GM19240 (cell line): Measurements from ENCODE around the gene HOXC13.

ENCODE experiments used
- DNase-seq: peaks from one replicate; pipeline ENCODE4 v3.0.0; 2011; ENCODE audit warnings: low spot score; ENCODE audit not compliant: insufficient read length

HOXC13 gene

DNA sequence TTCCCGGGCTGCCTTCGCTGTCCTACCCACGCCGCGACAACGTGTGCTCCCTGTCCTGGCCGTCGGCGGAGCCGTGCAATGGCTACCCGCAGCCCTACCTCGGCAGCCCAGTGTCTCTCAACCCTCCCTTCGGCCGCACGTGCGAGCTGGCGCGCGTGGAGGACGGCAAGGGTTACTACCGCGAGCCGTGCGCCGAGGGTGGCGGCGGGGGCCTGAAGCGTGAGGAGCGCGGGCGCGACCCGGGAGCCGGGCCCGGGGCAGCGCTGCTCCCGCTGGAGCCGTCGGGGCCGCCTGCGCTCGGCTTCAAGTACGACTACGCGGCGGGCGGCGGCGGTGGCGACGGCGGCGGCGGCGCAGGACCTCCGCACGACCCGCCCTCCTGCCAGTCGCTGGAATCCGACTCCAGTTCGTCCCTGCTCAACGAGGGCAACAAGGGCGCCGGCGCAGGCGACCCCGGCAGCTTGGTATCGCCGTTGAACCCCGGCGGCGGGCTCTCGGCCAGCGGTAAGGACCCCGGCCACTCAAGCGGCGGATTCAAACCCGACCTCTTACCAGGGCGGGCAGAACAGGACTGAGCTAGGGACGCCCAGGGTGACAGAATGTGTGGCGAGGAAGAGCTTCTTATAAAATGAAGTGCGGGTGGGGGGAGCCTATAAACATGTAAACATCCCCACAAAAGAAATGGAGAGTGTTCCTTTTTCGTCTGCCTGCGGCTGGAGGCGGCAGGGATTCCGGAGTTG is 16.6 kb downstream of the HOXC13 start:
- no peak for DNase-seq

DNA sequence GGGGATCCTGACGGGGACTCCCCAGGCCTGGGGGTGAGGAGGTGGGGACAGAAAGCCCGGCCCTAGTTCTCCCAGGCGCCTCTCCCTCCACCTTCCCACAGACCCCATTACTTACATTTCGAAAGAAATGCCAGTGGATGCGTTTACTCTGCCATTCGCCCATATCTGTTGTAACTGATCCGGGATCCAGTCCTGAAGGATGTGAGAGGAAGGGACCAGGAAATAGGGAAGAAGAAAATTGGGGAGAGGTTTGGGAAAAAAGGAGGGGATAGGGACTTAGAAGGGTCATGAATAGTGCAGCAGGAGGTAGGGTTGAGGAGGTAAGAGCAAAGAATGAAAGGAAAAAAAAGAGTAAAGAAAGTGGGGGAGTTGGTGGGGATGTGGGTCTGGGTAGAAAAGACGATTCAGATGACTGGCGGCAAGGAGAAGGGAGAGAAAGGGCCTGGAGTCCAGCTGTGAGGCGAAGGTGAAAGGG is 17.2 kb downstream of the HOXC13 start:
- DNase-seq: no peak

DNA sequence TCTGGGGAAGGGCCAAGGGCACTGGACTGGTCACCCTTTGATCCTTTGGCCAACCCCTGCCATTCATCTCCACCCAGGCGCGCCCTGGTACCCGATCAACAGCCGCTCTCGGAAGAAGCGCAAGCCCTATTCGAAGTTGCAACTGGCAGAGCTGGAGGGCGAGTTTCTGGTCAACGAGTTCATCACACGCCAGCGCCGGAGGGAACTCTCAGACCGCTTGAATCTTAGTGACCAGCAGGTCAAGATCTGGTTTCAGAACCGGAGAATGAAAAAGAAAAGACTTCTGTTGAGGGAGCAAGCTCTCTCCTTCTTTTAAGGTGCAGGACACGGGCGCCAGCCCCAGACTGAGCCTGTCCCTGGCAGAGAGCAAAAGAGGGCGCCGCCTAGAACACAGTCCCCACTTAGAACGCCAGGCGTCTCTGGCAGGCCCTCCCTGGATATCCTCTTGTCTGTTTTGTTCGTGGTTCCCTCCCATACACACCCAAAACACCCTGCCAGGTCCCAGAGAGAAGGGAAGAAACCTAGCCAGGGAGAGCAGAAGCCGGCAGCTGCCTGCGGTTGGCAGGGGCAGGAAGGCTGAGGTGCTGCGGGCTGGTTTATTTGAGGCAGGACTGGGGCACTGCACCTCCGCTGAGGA is 17.7 kb downstream of the HOXC13 start:
- DNase-seq: no peak

DNA sequence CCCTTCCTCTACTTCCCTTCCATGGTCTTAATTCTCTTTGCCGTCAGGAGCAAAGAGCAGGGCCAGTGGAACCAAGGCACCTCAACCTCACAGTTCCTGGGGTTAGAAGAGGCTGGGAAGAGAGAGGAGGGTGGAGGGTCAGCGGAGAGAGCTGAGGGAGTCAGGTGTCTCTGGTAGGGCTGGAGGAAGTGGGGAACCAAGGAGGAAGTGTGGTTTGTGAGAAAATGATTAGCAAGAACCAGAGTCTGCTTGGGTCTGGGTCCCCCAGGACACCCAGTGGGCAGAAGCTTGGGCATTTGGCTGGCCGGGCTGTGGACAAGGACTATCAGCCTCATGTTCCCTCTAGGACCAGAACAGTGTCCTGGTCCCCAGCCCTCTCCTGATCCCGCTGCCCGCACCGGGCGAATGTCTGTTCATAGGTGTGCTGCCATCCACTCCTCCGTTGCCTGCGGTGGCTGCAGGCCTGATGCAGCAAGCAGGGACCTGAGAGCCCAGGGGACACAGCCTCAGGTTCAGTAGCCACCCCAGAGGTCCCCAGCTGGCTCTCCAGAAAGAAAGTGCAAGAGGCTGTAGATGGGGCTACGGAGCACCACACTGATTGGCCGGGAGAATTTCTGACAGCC is 18.4 kb downstream of the HOXC13 start:
- no peak for DNase-seq

DNA sequence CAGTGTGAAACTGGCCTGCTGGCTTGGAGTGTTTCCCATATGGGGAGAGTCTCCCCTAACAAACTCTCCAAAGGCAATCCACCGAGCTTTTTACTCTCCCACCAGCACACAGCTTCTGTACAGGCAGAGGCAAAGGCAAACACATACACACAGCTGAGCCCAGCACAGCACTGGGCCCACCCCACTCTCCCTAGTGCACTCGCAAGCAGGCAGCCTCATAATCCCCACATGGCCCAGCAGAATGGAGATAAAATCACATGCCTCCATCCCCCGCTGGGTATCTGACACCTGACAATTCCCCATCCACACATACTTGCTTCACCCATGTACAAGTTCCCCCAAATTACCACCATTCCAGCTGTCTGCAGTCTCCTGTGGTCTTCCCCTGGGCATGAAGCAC is 19.5 kb downstream of the HOXC13 start:
- DNase-seq: no peak

DNA sequence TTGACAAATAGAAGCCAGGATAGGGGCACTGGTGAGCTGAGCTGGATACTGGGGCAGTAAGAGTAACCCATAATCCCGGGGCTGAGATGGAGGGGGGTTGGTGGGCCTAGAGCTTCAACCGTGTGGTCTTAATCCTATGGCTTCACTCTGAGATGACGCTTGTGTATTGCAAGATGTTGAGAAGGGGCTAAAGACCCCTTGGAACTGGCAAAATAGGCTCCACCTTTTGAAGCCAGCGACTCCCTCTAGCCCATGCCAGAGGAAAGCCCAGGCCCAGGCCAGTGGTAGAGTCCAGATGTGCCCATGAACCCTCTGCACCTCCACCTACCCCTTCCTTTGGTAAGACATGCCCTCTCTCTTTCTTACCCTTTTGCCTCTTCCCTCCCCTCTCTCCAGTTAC is 20.7 kb downstream of the HOXC13 start:
- no peak for DNase-seq

DNA sequence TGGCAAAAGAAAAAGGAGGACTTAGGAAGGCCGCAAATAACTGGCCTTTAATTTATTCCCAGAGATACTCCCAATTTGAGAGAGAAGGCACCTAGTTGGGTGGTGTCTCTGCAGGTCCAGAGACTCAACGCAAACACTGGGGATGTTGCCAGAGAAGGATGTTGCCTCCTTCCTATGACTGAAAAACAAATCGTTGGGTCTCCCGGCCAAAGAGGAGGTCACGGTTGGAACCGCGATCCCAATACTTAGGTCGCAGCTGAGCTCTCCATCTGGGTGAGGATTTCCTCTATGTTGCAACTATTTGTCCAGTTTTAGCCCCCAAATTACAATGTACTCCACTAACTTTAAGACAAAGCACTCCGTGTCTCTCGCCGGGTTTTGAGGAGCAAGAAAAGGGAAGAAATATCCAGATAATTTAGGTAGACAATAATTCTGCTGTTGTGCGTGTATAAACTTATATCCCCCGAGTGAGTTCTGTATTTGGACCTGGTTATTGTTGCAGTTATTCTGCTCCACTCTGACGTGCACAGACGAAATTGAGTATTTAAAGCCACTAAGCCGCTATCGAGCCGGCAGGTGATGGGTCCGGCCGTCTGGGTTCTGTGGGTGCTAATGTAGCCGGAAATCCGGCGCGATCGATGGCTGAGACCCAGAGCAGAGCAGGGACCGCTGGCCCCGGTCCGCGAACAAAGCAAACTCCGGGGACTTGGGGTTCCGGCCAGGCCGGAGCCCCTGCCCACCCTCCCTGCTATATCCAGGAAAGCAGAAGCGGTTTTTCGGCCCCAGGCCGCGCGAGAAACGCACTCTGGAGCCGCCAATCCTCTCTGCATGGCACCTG is 21.8 kb downstream of the HOXC13 start:
- no peak for DNase-seq

DNA sequence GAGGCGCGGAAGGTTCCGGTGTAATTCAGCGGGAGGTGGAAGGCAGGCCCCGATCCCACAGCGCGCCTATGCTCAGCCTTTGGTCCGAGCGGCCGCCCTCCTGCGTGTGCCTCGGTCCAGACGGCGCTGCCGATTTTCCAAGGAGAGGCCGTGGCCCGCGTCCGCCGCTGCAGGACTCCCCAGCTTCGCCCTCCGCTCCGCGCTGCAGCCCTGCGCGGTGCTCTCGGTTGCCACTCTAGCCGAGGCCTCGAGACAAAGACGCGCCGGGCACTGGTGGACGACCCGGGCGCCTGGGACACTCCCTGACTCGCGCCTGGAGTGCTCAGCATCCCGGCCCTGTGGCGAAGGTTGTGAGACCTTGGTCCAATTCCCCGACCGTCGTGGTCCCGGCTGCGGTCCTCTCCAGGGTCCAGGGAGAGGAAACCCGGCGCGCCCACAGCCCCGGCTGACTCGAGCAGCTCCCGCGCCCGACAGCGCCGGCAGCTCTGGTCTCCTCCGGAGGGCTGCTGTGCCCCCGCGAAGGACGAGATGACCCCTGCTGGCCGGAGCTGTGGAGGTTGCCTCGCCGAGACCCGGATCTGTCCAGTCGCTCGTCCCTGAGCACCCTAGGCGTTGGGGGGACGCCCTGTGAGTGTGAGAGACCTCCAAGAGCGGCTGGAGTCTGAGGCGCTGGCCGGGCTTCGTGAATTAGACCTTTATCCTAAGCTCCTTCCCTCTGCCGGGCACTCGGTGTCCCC is 22.6 kb downstream of the HOXC13 start:
- no peak for DNase-seq

DNA sequence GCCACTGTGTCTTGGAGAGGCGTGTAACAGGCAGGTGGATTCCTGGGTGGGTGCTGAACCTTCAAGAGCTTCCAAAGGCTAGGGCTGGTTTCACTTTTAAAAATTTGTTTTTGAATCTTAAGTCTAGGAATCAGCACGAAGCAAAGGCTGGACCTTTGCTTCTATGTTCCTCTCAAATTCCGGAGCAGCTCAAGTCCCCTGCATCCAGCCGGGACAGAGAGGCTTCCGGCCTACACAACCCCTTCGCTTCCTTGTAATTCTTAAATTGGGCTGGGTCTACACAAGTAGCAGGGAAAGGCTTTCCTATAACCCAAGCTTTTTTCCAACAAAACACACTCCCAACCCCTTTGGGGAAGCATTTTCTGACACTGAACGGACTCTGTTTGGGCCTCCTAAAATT is 24.4 kb downstream of the HOXC13 start:
- no peak for DNase-seq

DNA sequence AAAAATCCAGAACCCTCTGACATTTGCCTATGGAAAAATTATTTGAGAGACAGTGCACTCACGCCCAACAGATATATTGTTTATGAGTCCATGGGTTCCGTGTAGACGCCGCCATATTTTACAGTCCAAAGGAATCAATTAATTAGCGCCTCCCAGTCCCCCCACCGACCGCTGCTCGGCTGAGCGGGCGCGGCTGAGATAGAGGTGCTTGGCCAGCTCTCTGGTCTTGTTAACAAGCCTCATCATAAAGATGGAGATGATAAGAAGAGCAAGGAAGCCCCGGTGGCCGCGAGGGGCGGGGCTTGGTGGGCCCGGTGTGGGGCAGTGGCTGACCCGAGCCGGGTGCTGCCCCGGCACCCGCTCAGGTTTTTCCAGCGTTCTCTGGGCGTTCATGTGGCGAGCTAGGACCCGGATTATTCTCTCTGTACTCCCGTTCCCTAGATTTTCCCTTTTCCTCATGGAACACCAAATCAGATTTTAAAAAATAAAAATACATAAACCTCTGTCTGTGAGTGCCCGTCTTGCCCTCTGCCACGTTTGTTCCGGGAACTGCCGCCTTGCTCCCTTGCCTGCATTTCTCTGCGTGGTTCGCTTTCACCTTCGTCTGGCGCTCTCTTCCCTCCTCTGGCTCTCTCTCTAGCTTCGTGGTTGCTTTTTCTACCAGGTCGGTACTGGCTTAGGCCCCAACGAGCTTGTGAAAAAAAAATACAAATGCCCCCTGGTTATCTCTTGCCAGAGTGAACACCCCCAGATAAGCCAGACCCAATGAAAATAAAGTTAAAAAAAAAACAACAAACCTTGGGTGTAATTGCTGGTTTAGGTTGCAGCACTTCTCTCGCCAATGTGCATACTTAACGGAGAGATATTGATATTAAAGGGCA is 25.0 kb downstream of the HOXC13 start:
- DNase-seq: no peak

DNA sequence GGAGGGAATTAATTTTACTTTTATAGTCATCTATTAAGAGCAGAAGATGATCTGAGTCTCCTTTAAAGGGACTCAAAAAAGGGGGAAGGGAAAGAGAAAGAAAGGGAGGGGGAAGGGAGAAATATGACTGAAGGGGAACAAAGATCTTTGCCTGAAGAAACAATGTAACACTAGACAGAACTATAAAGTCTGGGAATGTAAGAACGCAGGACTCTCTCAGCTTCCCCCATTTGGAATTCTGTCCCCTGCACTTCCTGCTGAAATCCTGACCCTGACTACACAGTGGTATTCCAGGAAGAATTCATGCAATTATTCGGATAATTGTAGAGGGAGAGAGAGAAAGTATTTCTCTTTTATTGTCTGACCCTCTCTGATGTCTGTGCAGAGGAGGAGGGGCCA is 25.7 kb downstream of the HOXC13 start:
- DNase-seq: no peak

DNA sequence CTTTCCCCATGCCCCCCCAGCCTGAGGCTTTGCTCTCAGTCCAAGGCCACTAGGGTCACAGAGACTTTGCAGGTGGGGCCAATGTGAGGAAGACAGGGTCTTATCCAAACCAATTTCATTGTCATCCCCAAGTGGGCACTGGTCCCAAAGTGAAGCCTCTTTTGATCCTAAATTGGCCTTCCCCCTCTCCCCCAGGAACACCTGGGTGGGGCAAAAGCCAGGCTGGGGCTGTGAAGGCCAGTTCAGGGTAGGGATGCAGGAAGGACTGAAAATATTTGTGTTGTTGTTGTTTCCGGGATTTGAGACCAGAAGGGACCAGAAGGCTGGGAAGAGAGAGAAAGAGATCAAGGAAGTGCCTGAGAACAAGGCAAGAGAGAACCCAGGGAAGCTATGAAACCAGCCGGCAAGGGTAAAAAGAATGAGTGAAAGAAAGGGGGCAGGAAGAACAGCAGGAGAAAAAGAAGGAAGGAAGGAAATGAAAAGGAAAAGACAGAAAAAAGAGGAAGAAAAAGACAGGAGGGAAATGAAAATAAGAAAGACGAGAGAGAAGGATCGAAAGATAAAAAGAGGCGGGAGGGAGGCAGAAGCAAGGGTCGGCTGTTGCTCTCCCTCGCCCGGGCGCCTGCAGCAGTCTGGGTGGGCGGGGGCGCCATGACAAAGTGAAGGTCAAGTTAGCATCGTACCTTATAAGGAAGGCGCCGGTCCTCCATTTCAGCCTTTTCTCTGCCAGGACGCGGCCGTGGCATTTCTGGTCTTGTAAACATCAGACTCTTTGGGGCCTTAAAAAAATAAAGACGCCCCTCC is 26.9 kb downstream of the HOXC13 start:
- no peak for DNase-seq

DNA sequence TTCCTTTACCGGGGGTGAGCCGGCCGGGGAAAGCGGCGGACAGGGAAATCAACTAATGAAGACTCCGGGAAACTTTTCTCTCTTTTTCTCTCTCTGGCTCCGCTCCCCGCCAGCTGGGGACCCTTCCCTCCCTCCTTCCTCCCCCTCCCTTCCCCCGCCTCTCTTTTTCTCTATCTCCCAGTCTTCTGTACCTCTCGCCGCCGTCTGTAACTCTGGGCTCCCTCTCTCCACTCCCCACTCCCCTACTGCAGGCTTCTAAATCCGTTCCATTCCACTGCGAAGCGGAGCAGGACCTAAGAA is 27.4 kb downstream of the HOXC13 start:
- DNase-seq: no peak

DNA sequence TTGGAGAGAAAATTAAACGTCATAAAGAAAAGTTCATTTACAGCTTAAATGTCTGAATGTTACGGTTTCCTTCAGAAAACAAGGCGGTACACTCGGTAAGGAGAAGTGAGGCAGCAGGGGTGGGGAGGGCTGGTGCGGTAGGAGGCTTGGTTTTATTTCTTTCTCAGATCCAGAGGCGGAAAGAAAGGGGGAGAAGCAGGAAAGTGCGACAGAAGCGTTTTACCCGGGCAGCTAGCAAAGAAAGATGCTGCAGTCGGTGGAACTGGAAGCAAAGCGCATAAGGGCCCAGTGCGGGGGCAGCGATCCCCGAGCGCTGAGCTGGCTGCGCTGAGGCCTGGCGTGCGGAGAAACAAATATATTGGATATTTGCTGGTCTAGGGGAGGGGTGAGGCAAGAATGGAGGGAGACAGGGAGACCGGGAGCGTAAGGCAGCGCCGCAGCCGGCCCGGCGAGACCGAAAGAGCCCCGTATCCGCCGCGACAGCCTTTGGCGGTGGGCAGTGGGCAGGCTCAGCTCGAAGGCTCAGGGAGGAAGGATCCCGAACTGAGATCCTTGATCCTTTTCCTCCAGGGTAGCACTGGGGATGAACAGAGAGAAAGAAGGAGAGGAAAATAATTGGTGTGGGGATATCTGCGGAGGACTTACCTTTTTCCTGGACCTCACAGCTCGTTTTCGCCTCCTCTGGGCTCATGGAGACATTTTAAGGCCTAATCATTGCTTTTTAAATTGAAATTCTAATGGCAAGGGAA is 27.9 kb downstream of the HOXC13 start:
- DNase-seq: no peak

DNA sequence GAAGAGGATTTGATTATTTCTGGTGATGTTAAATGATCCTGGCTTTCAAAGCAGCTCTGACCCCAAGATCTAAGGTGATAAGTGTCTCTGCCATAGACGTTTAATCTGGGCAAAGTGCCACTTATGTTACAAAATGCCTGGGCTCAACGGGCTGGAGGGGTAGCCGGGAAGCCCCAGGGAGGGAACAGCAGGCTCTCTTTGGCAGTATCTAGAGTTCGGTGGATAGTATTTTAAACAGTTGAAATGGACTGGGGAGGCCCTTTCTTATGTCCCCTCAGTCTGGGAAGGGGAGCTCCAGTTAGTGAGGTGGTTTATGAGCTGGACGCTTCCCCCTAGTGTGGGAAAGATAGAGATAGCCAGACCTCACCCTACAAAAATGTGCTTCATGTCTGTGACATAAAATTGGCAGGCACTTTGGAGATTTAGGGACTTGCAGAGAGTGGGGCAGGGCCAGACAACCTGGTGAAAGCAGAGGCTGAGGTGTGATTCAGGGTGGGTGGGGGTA is 28.8 kb downstream of the HOXC13 start:
- DNase-seq: no peak

DNA sequence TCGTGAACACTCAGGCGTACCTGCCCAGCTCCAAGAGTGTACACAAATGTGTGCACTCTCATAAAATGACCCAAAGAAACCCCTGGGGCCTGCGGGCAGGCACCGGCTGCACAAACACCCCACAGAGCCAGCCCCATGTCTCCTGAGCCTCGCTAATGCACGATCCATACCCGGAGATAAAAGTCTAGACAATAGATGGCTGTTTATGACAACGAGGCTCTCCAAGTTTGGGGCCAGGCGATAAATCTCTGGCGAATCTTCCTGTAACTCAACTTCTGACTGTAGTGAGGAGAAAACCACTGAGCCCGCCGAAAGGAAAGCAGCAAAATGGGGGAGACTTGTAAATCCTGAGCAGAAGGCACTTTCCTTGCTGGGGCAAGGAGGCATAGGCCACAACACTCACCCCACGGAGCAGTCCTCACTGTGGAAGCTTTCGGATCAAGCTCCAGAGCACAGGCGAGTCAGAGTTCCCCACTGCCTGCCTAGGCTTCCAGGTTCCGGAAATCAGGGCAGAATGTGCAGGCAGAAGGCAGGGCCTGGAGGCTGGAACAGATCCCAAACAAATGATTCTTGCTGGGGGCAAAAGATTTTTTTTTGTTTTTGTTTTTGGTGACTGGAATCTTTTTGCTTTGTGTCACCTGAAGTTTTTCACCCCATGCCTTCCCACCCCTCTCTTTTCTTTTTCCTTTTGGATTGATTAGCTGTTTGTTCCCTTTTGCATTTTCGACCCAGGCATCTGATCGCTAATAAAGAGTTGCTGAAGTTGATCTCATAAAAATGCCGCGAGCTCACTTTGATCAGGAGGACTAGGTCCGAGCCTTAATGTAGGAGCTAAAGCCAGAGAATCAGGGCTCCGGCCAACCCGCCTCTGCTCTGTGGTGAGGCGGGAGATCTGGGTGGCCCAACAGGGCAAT is 29.8 kb downstream of the HOXC13 start:
- no peak for DNase-seq

DNA sequence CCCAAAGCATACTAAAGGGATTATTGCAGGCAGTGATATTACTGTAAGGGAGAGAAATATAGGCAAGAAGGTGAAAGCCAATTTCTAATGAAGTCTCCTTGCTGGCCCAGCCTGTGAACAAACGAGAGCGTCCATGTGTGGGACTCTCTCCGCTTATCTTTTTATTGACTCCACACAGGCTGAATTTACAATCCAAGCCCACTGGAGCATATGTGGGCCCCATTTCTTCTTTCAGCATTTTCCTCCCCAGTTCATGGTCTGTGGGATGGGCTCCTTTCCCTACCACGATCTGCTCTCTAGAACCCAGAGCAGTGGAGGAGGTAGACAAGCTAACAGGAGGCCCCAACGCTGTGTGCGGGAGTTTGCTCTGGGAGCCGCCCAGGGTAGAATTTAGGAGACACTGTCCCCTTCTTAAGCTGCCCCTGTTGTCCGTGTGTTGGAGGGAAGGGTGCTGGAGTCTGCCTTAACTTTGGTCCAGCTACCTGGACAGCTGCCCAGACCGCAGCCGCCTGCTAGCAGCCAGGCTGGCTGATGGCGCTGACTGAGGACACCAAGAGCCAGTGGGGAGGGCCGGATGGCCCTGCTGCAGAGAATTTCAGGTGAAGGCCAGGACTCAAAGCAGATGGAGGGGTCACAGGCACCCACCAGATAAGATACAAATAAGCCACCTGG is 31.1 kb downstream of the HOXC13 start:
- no peak for DNase-seq
